Measurements from ENCODE around the gene CCSAP.
"Not testable (repeated sequence)": the region's sequence is repeated elsewhere in the genome, so short reads cannot be mapped to it uniquely, and the experiment has no call there.

CCSAP gene

GRCh38 chr1:229364207-229365065 lies 21.6 kb upstream of the CCSAP start:
- no peak for DNase-seq

DNA sequence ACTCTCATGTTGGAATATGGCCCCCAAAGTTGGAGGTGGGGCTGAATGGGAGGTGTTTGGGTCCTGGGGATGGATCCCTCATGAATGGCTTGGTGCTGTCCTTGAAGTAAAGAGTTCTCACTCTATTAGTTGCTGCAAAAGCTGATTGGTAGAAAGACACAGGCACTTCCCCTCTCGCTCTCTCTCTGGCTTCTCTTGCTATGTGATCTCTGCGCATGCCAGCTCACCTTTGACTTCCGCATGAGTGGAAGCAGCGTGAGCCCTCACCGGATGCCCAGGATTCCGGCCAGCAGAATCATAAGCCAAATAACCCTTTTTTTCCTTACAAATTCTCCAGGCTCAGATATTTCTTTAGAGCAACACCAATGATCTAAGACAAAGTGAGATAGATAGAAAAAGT lies 20.9 kb upstream of the CCSAP start:
- no peak for DNase-seq

- no peak for DNase-seq
These were observed 17.6 kb upstream of the CCSAP start for GRCh38 chr1:229360420-229360819.

GRCh38 chr1:229355661-229356060 lies 12.8 kb upstream of the CCSAP start:
- DNase-seq, result no peak

- DNase-seq, result no peak
These were observed 11.4 kb upstream of the CCSAP start for GRCh38 chr1:229354226-229354625.

DNA sequence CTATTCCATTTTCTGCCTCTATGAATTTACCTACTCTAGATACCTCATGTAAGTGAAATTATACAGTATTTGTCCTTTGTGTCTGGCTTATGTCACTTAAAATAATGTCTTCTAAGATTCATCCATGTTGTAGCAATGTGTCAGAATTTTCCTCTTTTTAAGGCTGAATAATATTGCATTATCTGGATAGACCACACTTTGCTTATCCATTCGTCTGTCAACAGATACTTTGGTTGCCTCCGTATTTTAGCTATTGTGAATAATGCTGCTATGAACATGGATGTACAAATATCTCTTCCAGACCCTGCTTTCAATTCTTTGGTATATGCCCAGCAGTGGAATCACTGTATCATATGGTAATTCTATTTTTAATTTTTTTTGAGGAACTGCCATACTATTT lies 10.1 kb upstream of the CCSAP start:
- DNase-seq, result no peak

- DNase-seq, result no peak
These were observed 6.9 kb upstream of the CCSAP start for GRCh38 chr1:229349463-229350385.

DNA sequence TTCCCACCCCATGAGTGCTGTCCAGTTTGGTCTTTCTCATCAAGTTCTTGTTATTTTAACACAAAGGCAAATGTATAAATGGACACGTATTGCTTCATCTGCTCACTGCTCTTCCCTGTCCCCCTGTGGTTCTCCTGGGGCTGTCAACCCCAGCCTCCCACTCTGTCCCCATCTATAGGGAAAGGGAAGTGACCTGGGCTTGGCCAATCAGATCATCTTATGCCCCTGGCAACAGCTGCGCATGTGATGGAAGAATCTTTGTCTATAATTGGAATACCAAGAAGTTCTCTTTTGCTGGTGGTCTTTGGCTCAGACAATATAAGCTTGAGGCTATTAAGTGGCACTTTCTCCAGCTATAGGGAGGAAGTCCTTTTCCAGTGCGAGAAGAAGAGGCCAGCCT lies 4.7 kb upstream of the CCSAP start:
- no peak for DNase-seq

DNA sequence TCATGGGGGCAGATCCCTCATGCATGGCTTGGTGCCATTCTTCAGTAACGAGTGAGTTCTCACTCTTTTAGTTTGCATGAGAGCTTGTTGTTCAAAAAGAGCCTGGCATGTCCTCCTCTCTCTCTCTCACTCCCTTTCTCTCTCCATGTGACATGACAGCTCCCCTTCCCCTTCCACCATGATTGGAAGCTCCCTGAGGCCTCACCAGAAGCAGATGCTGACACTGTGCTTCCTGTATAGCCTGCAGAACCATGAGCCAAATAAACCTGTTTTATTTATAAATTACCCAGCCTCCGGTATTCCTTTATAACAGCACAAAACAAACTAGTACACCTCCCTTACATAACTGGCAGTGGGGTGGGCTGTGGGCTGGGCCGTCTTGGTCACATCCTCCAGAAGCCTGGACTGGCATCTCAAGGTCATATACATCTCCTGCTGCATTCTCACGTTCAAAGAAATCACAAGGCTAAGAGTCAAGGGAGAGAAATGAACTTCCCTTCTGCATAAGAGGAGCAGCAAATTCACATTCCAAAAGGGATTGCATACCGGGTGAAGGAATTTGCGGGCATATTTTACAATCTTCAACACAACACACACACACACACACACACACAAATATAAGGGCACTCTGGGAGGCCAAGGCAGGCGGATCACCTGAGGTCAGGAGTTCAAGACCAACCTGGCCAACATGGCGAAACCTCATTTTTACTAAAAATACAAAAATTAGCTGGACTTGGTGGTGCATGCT lies 2.3 kb upstream of the CCSAP start:
- no peak for DNase-seq

DNA sequence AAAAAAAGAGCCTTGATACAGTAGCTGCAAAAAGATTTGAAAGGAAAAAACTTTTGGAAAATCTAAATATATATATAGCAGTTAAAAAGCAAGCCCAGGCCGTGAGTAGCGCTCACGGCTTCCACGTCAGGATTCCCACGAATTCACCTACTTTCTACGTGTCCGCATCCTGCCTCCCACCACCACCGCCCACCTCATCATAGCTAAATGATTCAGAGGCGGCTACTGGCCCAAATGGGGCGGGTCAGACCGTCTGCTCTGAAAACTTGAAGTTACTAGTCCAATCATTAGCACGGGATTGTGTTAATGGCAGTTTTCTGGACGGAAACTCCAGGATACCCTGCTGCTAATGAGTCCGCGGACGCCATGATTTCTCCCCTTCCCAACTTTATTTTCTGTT lies 1.3 kb upstream of the CCSAP start:
- DNase-seq, result no peak

- peak; percentile 90 for DNase-seq
These were observed 832 bp downstream of the CCSAP start for GRCh38 chr1:229341774-229342655.

- DNase-seq, result no peak
These were observed 2.4 kb downstream of the CCSAP start for GRCh38 chr1:229340496-229340895.

- DNase-seq, result no peak
These were observed 3.3 kb downstream of the CCSAP start for GRCh38 chr1:229339520-229339919.

- DNase-seq, result no peak
These were observed 3.8 kb downstream of the CCSAP start for GRCh38 chr1:229339086-229339485.

- peak; percentile 24 for DNase-seq
These were observed 6.5 kb downstream of the CCSAP start for GRCh38 chr1:229336345-229336744.

DNA sequence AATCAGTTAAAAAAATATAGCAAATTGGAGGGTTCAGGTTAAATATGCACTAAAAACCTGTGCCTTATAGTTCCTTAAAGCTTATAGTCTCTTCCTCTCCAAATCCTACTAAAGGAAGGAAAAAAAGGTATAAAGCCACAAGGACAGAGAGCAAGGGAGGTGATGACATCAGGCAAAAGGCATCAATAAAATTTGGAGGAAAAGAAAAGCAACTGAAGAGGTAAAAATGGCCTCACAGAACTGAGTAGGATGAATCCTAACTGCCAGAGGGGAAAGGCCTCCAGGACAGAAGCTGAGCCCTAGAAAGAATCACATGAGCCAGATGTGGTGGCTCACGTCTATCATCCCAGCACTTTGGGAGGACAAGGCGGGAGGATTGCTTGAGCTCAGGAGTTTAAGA lies 8.1 kb downstream of the CCSAP start:
- no peak for DNase-seq

- DNase-seq, result no peak
These were observed 8.6 kb downstream of the CCSAP start for GRCh38 chr1:229334269-229334668.

- no peak for DNase-seq
These were observed 14.1 kb downstream of the CCSAP start for GRCh38 chr1:229328598-229329362.

DNA sequence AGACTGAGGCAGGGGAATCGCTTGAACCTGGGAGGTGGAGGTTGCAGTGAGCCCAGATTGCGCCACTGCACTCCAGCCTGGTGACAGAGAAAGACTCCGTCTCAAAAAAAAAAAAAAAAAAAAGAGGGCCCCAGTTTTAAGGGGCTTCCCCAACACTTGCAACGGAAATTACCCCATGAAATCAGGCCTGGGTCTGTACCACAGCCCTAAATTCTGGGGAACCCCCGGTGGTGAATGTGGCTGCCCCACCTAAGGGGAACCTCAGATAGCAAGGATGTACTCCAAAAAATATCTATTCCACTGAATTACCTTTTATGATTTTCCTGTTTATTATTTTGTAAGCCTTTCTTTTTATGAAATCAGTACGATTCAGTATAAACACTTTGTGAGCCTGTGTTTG lies 15.1 kb downstream of the CCSAP start:
- not testable (repeated sequence) for DNase-seq

DNA sequence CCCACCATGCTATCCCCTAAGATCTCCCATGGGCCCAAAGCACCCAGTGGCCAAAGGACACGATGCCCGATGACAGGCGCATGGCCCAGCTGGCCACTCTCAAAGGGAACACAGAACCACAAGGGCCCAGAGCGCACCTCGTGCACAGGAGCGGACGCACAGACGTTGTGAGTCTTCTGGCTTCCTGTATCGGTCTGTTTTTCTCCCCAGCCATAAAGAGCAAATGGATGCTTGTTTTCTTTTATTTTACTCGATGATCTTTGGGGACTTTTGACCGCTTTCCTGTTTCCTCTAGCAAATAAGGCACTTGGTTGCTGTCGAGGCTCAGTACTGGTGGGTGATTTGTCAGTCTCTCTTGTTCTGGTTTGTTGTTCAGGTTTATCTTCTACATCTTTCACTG lies 16.2 kb downstream of the CCSAP start:
- no peak for DNase-seq

DNA sequence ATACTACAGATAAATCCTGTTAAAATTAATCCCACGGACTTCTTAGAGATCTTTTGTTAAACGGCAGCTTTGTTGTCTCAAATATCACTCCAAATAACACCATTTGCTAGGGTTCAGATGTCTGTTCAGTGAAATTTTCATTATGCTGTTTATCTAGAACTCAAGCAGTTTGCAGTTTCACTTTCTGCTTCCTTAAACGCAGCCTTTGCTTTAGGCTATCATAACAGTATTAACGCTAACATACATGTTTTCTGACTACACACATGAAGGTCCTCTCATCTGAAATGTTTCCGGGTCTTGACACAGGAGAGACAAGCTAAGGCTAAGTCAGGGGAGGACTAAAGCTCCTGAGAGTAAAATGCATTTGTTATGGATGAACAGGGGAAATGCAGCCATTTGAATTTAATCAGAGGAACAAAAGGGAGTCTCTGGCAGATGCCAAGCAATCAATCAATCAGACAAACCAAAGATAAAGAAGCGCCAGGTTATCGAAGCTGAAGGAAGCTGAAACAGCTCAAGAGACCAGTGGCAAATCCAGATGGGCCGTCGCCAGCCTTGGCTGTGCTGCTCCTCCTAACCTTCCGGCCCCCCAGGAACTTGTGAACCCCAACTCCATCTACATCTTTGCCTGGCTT lies 16.9 kb downstream of the CCSAP start:
- no peak for DNase-seq
